ENCODE data around the gene CTSF. TPM values are rescaled to one million over a fixed set of nuclear protein-coding genes. Genes with fewer than 3 reads are reported as not detected.

The CTSF gene
- 70.1 and 83.0 TPM in 2 replicates for total RNA-seq

DNA sequence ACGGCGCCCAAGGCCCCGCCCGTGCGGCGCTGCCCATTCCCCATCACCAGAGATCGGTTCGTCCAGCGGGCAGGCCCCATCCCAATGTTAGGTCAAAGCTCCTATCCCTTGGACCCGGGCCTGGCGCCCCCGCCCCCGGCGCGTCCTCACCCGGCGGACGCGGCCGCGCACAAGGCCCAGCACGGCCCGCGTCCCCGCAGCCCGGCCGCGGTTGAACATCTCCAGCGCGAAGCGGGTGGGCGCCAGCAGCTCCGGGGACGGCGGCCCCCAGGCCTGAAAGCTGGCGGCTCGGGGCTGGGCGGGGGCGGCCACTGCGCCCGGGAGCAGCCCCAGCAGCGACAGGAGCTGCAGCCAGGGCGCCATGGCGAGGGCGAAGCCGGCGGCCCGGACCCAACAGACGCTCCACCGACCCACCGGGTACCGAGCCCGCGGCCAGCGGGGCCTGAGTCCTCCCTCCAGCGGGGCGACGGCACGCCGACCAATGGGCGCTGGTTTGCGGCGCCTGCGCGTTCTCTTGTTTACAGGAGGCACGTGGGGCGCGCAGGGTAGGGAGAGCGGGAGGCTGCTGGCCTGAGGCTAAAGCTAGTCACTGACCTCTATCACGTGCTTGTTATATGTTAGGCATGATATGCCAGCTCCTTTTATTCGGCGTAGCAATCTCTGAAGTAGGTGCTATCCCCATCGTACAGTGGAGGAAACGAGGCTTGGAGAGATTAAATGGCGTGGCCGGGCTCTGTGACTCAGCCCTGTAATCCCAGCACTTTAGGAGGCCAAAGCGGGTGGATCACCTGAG lies at the start of gene CTSF:
Gene CTSF, minus strand, starts transcription at position 483 of the 793 bp plus-strand sequence. Its CDS starts 120 bp downstream, at position 363.

DNA sequence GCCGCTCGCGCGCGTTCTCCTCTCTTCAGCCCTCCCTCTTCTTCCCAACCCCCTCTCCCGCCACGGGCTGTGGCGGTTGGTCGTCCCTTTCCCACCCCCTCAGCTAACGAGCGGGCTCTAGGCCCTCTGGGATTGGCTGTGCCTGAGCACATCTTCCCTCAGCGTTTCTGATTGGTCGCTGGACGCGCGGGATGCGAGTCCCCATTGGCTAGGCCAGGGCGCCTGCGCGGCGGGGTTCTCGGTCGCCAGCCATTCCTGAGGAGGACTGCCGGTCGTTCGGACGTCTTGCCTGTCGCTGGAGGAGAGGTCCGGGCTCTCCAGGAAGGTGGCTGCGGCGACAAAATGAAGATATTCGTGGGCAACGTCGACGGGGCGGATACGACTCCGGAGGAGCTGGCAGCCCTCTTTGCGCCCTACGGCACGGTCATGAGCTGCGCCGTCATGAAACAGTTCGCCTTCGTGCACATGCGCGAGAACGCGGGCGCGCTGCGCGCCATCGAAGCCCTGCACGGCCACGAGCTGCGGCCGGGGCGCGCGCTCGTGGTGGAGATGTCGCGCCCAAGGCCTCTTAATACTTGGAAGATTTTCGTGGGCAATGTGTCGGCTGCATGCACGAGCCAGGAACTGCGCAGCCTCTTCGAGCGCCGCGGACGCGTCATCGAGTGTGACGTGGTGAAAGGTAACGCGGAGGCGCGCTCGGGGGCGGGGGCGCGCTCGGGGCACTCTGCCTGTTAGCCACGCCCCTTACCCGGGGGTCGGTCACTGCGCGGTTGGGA lies 48.2 kb upstream of the CTSF start, which contains the start of gene RBM14:
Gene RBM14, plus strand, starts transcription at position 252 of the 776 bp plus-strand sequence. Its CDS starts 91 bp downstream, at position 343.

DNA sequence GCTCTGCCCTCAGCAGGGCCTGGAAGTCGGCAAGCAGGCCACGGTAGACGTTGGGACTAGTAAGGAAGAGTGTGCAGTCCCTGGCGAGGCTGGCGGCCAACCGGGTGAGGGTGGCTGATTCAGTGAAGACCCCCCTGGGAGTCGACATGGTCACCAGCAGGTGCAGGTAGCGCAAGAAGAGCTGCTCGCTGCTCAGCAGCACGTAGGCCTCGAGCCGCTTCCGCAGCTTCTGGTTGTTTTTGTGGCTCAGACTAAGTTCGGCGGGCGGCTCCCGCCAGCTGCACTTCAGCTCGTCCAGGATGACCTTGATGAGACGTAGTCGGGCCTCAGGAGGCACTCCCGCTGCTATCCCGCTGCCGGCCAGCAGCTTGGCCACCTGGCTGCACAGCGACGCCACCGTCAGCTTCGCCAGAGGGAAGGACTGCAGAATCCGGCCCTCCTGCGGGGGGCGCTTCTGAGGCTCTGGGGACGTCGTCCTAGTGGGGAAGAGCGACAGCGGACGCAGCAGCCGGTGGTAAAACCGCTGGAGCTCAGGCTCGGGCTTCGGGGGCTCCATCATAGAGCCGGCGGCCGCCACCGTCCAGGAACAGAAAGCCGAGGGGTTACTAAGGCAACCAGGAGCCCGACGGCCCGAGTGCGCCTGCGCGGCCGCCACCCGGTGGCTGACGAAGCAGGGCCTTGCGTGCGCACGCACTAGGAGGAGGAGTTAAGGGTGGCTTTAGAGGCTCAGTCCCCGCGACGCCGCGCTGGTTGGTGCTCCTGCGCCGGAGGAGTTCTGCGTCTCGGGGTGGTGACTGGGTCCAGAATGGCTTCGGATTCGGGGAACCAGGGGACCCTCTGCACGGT lies 24.3 kb upstream of the CTSF start, which contains the start of the genes CCDC87 and CCS:
Gene CCDC87, minus strand, starts transcription at position 607 of the 846 bp plus-strand sequence. Its CDS starts 48 bp downstream, at position 559.
Gene CCS, plus strand, starts transcription at position 729 of the 846 bp plus-strand sequence. Its CDS starts 77 bp downstream, at position 806.

DNA sequence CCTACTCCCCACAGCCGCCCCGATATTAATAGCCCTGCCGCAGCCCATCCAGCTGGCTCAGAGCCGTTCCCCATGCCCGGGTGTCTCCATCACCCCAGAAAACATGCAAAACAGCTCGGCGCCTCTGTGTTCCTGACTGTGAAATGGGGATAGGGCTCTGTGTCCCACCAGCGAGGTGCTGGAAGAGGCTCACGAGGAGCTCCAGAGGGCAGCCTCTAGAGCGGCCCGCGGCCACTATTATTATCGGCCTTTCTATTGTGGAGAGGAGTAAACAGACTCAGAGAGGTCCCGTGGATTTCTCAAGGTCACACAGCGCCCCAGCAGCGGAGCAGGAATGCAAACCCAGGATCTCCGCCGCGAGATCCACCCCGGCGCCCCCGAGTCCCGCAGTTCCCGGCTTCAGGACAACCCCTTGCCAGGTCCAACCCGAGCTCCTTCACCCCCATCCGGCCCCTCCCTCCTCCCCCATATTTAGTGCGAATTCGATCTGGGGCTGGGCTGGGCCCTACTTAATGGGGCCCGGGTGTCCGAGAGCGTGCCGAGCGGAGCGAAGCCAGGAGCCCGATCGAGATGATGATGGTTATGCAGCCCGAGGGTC lies 21.9 kb downstream of the CTSF start, which contains the start of gene ACTN3:
Gene ACTN3, plus strand, starts transcription at position 536 of the 598 bp plus-strand sequence. Its CDS starts 35 bp downstream, at position 571.

DNA sequence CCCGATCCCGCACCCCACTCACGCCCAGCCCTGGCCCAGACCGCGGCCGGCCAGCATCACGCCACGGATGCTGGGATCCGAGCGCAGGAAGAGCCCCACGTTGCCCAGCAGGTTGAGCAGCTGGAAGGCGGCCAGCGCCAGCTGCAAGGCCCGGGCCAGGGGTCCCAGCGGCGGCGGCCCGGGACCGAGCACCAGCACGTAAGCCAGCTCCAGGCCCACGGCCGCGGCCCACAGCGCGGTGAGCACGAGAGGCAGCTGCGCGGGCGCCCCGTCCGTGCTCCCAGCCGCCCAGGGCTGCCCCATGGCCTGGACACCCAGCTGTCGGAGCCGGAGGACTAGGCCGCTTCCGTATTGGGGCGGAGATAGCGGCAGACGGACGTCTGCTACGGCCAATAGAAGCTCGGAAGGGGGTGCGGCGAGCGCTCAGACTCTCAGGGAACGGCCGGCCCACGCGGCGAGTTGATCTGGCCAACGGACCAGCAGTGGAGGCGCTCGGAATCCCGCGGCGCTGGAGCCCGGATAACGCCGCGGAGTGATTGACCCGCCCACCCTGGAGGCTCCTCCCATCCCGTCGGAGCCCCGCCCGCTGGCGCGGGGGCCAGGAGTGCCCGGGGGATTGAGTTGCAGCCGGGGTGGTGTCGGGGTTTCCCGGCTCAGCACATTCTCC lies 22.6 kb downstream of the CTSF start, which contains the start of gene ZDHHC24:
Gene ZDHHC24, minus strand, starts transcription at position 348 of the 667 bp plus-strand sequence. Its CDS starts 45 bp downstream, at position 303.

Other genes with a start within 250 kb of the CTSF start
- gene RIN1, start 232.2 kb downstream of the CTSF start, total RNA-seq = 18.4 and 25.3 TPM in 2 replicates
- gene BRMS1, start 223.5 kb downstream of the CTSF start, total RNA-seq = 30.1 and 44.9 TPM in 2 replicates
- gene B4GAT1, start 221.0 kb downstream of the CTSF start, total RNA-seq = 39.1 and 41.3 TPM in 2 replicates
- gene SLC29A2, start 196.8 kb downstream of the CTSF start, total RNA-seq = 0.26 TPM in 1 of 2 replicates, not detected in the other
- gene NPAS4, start 147.6 kb downstream of the CTSF start, total RNA-seq = under 0.01 TPM in 1 of 2 replicates, not detected in the other
- 44.0 and 45.0 TPM in 2 replicates for gene MRPL11, start 129.8 kb downstream of the CTSF start, total RNA-seq
- 6.7 and 8.4 TPM in 2 replicates for gene PELI3, start 101.7 kb downstream of the CTSF start, total RNA-seq
- gene DPP3, start 88.2 kb downstream of the CTSF start, total RNA-seq = 24.4 and 52.5 TPM in 2 replicates
- gene BBS1, start 58.0 kb downstream of the CTSF start, total RNA-seq = 18.6 and 33.6 TPM in 2 replicates
- 20.8 and 25.0 TPM in 2 replicates for gene ZDHHC24, start 22.6 kb downstream of the CTSF start, total RNA-seq
- gene ACTN3, start 21.7 kb downstream of the CTSF start, total RNA-seq = under 0.01 and 0.26 TPM in 2 replicates
- gene CCDC87, start 24.5 kb upstream of the CTSF start, total RNA-seq = 0.26 and 0.58 TPM in 2 replicates
- gene CCS, start 24.6 kb upstream of the CTSF start, total RNA-seq = 29.7 and 33.5 TPM in 2 replicates
- gene RBM14, start 48.0 kb upstream of the CTSF start, total RNA-seq = 20.8 and 29.2 TPM in 2 replicates
- gene RBM4, start 70.1 kb upstream of the CTSF start, total RNA-seq = 84.7 and 97.9 TPM in 2 replicates
- gene RBM4B, start 109.3 kb upstream of the CTSF start, total RNA-seq = 17.2 and 17.7 TPM in 2 replicates
- 0.12 and 0.85 TPM in 2 replicates for gene SPTBN2, start 160.6 kb upstream of the CTSF start, total RNA-seq

Data from pericardium fibroblast (primary cell).